HEK293T (cell line): ENCODE results near the gene HERC3.

Source experiments
- ELF4 ChIP-seq: fragments of 450-650 bp; IDR thresholded peaks from 2 replicates; pipeline ENCODE4 v1.6.1; 2017; ENCODE audit warnings: antibody characterized with exemption
- FOXM1 ChIP-seq: fragments of 450-650 bp; IDR thresholded peaks from 2 replicates; pipeline ENCODE4 v1.6.1; 2017; ENCODE audit warnings: mild to moderate bottlenecking, borderline replicate concordance
- SUZ12 ChIP-seq: fragments of 450-650 bp; IDR thresholded peaks from 2 replicates; pipeline ENCODE4 v1.6.1; 2016; ENCODE audit warnings: mild to moderate bottlenecking

GRCh38 chr4:88745175-88745574, 152.9 kb downstream of the HERC3 start:
- TF ChIP-seq FOXM1 (no peak), SUZ12 (no peak), ELF4 (no peak)
